Astrocyte of the hippocampus (primary cell): ENCODE data around the gene CNTNAP2.
"Not testable (repeated sequence)": the region's sequence is repeated elsewhere in the genome, so short reads cannot be mapped to it uniquely, and the experiment has no call there.

ENCODE experiments used
- DNase-seq: peaks from one replicate; pipeline ENCODE4 v3.0.0; 2011; ENCODE audit warnings: low read depth, low spot score

The CNTNAP2 gene

GRCh38 chr7:146146831-146147486 is 30.4 kb downstream of the CNTNAP2 start:
- peak; percentile 11 for DNase-seq

- DNase-seq, result no peak
Observed at GRCh38 chr7:146150153-146150552, 33.6 kb downstream of the CNTNAP2 start.

- DNase-seq, result no peak
Observed at GRCh38 chr7:146172112-146172511, 55.5 kb downstream of the CNTNAP2 start.

GRCh38 chr7:146175716-146176115 is 59.1 kb downstream of the CNTNAP2 start:
- no peak for DNase-seq

GRCh38 chr7:146176860-146177259 is 60.3 kb downstream of the CNTNAP2 start:
- DNase-seq, result no peak

GRCh38 chr7:146177301-146177700 is 60.7 kb downstream of the CNTNAP2 start:
- no peak for DNase-seq

- DNase-seq, result no peak
Observed at GRCh38 chr7:146185844-146186243, 69.2 kb downstream of the CNTNAP2 start.

GRCh38 chr7:146191428-146191827 is 74.8 kb downstream of the CNTNAP2 start:
- not testable (repeated sequence) for DNase-seq

GRCh38 chr7:146201945-146202344 is 85.3 kb downstream of the CNTNAP2 start:
- DNase-seq, result no peak

GRCh38 chr7:146206270-146206669 is 89.7 kb downstream of the CNTNAP2 start:
- no peak for DNase-seq

GRCh38 chr7:146208492-146208891 is 91.9 kb downstream of the CNTNAP2 start:
- DNase-seq, result no peak

- no peak for DNase-seq
Observed at GRCh38 chr7:146214842-146215241, 98.2 kb downstream of the CNTNAP2 start.

- no peak for DNase-seq
Observed at GRCh38 chr7:146216396-146217041, 99.9 kb downstream of the CNTNAP2 start.

GRCh38 chr7:146223851-146224250 is 107.2 kb downstream of the CNTNAP2 start:
- no peak for DNase-seq

GRCh38 chr7:146232604-146233003 is 116.0 kb downstream of the CNTNAP2 start:
- DNase-seq, result no peak

GRCh38 chr7:146235195-146235594 is 118.6 kb downstream of the CNTNAP2 start:
- peak; percentile 39 for DNase-seq

GRCh38 chr7:146242661-146243060 is 126.1 kb downstream of the CNTNAP2 start:
- no peak for DNase-seq

- not testable (repeated sequence) for DNase-seq
Observed at GRCh38 chr7:146247991-146248390, 131.4 kb downstream of the CNTNAP2 start.

GRCh38 chr7:146248744-146249143 is 132.1 kb downstream of the CNTNAP2 start:
- DNase-seq, result not testable (repeated sequence)

- DNase-seq, result no peak
Observed at GRCh38 chr7:146249272-146249671, 132.7 kb downstream of the CNTNAP2 start.

GRCh38 chr7:146255609-146256008 is 139.0 kb downstream of the CNTNAP2 start:
- DNase-seq, result no peak

- no peak for DNase-seq
Observed at GRCh38 chr7:146262527-146262926, 145.9 kb downstream of the CNTNAP2 start.

- DNase-seq, result no peak
Observed at GRCh38 chr7:146276888-146277287, 160.3 kb downstream of the CNTNAP2 start.
